GM23248 (cell line): Measurements from ENCODE around the gene LMOD2.

Experiments used
- EZH2 ChIP-seq: fragments of 200-600 bp; sonication (generic); IDR thresholded peaks from 2 replicates; pipeline ENCODE4 v1.6.1; 2018; ENCODE audit warnings: antibody characterized with exemption, mild to moderate bottlenecking; ENCODE audit not compliant: insufficient read depth, poor library complexity, severe bottlenecking
- EZH2phosphoT487 ChIP-seq: fragments of 200-600 bp; sonication (generic); IDR thresholded peaks from 2 replicates; pipeline ENCODE4 v1.6.1; 2018; ENCODE audit warnings: antibody characterized with exemption, moderate library complexity, mild to moderate bottlenecking, low read depth; ENCODE audit not compliant: insufficient read depth

GRCh38 chr7:123662293-123662692, 6.6 kb downstream of the LMOD2 start:
- TF ChIP-seq EZH2phosphoT487 (no peak), EZH2 (no peak)
